CD8-positive, alpha-beta memory T cell (primary cell): Measurements from ENCODE around the gene RPLP2. TPM values are rescaled to one million over a fixed set of nuclear protein-coding genes. Genes with fewer than 3 reads are reported as not detected.
A peak's percentile ranks its signal among the peaks of the same experiment; 100 is the strongest.

Source experiments
- CTCF ChIA-PET: fragments of 350-600 bp; sonication (Branson Sonifier 250); formaldehyde crosslinking; loops from one replicate; lab custom pipeline; 2021; ENCODE audit warnings: antibody characterized with exemption; lab: Charles Lee
- POLR2A ChIA-PET: fragments of 350-600 bp; sonication (Branson Sonifier 250); formaldehyde crosslinking; loops from one replicate; lab custom pipeline; 2021; ENCODE audit warnings: antibody characterized with exemption; lab: Charles Lee
- DNase-seq, 5 donors: peaks; one replicate each; pipeline versions ENCODE4 v3.0.0 to v3.0.0-alpha.2; 2020 to 2022; ENCODE audit warnings: mixed read lengths in 1 of 5
- H3K27ac ChIP-seq: one replicate; pipeline ENCODE4 v1.7.0; 2013; ENCODE audit warnings: low read depth, mild to moderate bottlenecking, low read length, moderate library complexity
- H3K27me3 ChIP-seq: 2 replicates; pipeline ENCODE4 v1.7.0; 2013; ENCODE audit warnings: low read length, mild to moderate bottlenecking; ENCODE audit not compliant: insufficient read depth, poor library complexity, severe bottlenecking
- H3K36me3 ChIP-seq: 2 replicates; pipeline ENCODE4 v1.7.0; 2013; ENCODE audit warnings: mild to moderate bottlenecking, low read length, moderate library complexity; ENCODE audit not compliant: insufficient read depth
- H3K4me1 ChIP-seq: 2 replicates; pipeline ENCODE4 v1.7.0; 2013; ENCODE audit warnings: mild to moderate bottlenecking, low read length, moderate library complexity; ENCODE audit not compliant: insufficient read depth
- H3K4me3 ChIP-seq: 2 replicates; pipeline ENCODE4 v1.7.0; 2013; ENCODE audit warnings: mild to moderate bottlenecking, low read length
- H3K9me3 ChIP-seq: 2 replicates; pipeline ENCODE4 v1.7.0; 2013; ENCODE audit warnings: mild to moderate bottlenecking, low read length
- H3K27ac Mint-ChIP-seq, 8 donors: one replicate each; pipeline ENCODE4 v1.8.0; 2020 to 2021; ENCODE audit warnings: mixed read lengths in 8 of 8, mild to moderate bottlenecking in 6 of 8, inconsistent platforms in 3 of 8, moderate library complexity in 3 of 8
- H3K27me3 Mint-ChIP-seq, 2 donors: one replicate each; pipeline ENCODE4 v1.8.0; 2020 to 2021; ENCODE audit warnings: mixed read lengths in 2 of 2, mild to moderate bottlenecking in 1 of 2, moderate library complexity in 1 of 2
- H3K36me3 Mint-ChIP-seq, 3 donors: one replicate each; pipeline ENCODE4 v1.8.0; 2020 to 2021; ENCODE audit warnings: mixed read lengths in 3 of 3, inconsistent platforms in 1 of 3, mild to moderate bottlenecking in 1 of 3
- H3K4me1 Mint-ChIP-seq, 3 donors: one replicate each; pipeline ENCODE4 v1.8.0; 2020 to 2021; ENCODE audit warnings: mixed read lengths in 3 of 3, inconsistent platforms in 1 of 3, mild to moderate bottlenecking in 1 of 3
- H3K4me3 Mint-ChIP-seq, 7 donors: one replicate each; pipeline ENCODE4 v1.8.0; 2020 to 2021; ENCODE audit warnings: mixed read lengths in 7 of 7, mild to moderate bottlenecking in 6 of 7, moderate library complexity in 4 of 7, inconsistent platforms in 2 of 7
- H3K9me3 Mint-ChIP-seq, 5 donors: one replicate each; pipeline ENCODE4 v1.8.0; 2020 to 2022; ENCODE audit warnings: mixed read lengths in 5 of 5, mild to moderate bottlenecking in 3 of 5, moderate library complexity in 2 of 5, inconsistent platforms in 1 of 5
- polyA plus RNA-seq: library from polyadenylated mRNA; unstranded; fragments of 300-500 nt; fragmentation: Illumina TruSeq; gene quantifications from one replicate; pipeline ENCODE4 v1.2.3, GENCODE V29; 2021
- total RNA-seq, 2 experiments: library from RNA; stranded (reverse); gene quantifications; one replicate each; pipeline ENCODE4 v1.2.3, GENCODE V29; 2021

Gene RPLP2
- total and polyA plus RNA-seq, 3 experiments from 2014 or later: 2,769 to 3,158 (median 2,922) TPM

- ChIA-PET POLR2A (interaction anchor here (0.6 to 1.7 kb wide), 5 partner anchors 9 to 33 kb away, joined by 3 to 16 read pairs (median 6); partner anchors contain the start of genes PNPLA2 and RPLP2), CTCF (interaction anchor here (0.8 to 2.2 kb wide), 5 partner anchors 8 to 323 kb away, joined by 3 to 7 read pairs (median 3); partner anchors contain the start of gene CD151)
- Mint-ChIP-seq H3K9me3 (no peaks in the 10 kb centered on the region), H3K27me3 (peaks cover 3 to 4% of the 10 kb centered on the region in 2 donors), H3K4me1 (peaks cover 15 to 33% (median 15%) of the 10 kb centered on the region in 3 donors), H3K36me3 (peaks cover 0 to 33% (median 0%) of the 10 kb centered on the region in 3 donors), H3K4me3 (peak within 1 kb of the TSS; percentile 84 to 91 (median 86)), H3K27ac (peak within 1 kb of the TSS; percentile 21 to 84 (median 68))
- Histone ChIP-seq H3K27me3 (no peaks in the 10 kb centered on the region), H3K4me3 (peak within 1 kb of the TSS; percentile 74), H3K36me3 (no peaks in the 10 kb centered on the region), H3K4me1 (peaks cover 29% of the 10 kb centered on the region), H3K27ac (peak within 1 kb of the TSS; percentile 74), H3K9me3 (no peaks in the 10 kb centered on the region)
- peak; percentile 79 to 90 (median 82) for DNase-seq
Measured at GRCh38 chr11:842370-843002, 32.7 kb downstream of the RPLP2 start, which contains the start of the genes POLR2L and TSPAN4. Gene POLR2L, minus strand, starts transcription at chr11:842529. Its CDS starts 21 bp downstream, at chr11:842508. Gene TSPAN4, plus strand, starts transcription at chr11:842852. Its CDS starts 7,453 bp downstream, at chr11:850305.

DNA sequence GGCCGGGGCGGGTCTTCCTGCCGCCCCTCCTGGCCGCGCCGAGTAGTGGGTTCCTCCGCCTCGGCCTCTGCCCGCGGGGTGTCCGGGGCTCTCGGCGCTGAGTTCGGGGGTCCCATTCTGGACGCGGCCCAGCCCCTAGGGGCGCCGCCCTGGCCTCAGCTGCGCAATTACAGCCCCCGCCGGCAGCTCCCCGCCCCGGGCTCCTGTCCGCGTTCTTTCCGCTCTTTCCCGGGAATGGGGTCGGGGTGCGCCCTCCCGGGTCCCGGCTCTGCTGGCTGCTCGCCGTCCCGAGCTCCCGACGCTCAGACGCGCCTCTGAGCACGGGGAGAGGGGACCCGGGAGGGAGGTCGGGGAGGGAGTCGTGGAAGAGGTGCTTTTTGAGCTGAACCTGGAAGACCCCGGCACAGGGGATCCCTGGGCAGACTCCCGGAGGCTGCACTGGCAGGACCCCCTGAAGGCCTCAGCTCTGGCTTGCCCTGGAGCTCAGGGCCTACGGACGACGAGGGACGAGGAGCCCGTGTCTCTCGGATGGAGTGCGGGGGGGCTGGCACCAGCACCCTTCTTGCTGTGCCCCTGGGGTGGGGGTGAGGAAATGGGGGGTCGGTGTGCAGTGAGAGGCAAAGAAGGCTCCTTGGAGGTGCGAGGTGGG lies 33.4 kb downstream of the RPLP2 start:
- Mint-ChIP-seq H3K9me3 (no peaks in the 10 kb centered on the region), H3K27ac (peak overlapping the region in 4 of 8 donors; percentile 40 to 81 (median 60)), H3K27me3 (peaks cover 3 to 4% of the 10 kb centered on the region in 2 donors), H3K36me3 (peaks cover 0 to 28% (median 0%) of the 10 kb centered on the region in 3 donors), H3K4me1 (peaks cover 15 to 29% (median 15%) of the 10 kb centered on the region in 3 donors), H3K4me3 (peak overlapping the region; percentile 66 to 91 (median 71))
- ChIA-PET CTCF (interaction anchor here (0.8 to 2.2 kb wide), 5 partner anchors 9 to 324 kb away, joined by 3 to 7 read pairs (median 3); partner anchors contain the start of gene CD151), POLR2A (interaction anchor here (0.6 to 1.7 kb wide), 8 partner anchors 9 to 209 kb away, joined by 3 to 16 read pairs (median 6); partner anchors contain the start of genes PNPLA2 and RPLP2)
- Histone ChIP-seq H3K27ac (peak overlapping the region; percentile 74), H3K27me3 (no peaks in the 10 kb centered on the region), H3K4me3 (peak overlapping the region; percentile 74), H3K36me3 (no peaks in the 10 kb centered on the region), H3K4me1 (peaks cover 29% of the 10 kb centered on the region), H3K9me3 (no peaks in the 10 kb centered on the region)
- DNase-seq: no peak

GRCh38 chr11:843818-844692 lies 34.3 kb downstream of the RPLP2 start:
- Mint-ChIP-seq H3K27ac (peak overlapping the region in 2 of 8 donors; percentile 47 to 81), H3K9me3 (no peaks in the 10 kb centered on the region)

DNA sequence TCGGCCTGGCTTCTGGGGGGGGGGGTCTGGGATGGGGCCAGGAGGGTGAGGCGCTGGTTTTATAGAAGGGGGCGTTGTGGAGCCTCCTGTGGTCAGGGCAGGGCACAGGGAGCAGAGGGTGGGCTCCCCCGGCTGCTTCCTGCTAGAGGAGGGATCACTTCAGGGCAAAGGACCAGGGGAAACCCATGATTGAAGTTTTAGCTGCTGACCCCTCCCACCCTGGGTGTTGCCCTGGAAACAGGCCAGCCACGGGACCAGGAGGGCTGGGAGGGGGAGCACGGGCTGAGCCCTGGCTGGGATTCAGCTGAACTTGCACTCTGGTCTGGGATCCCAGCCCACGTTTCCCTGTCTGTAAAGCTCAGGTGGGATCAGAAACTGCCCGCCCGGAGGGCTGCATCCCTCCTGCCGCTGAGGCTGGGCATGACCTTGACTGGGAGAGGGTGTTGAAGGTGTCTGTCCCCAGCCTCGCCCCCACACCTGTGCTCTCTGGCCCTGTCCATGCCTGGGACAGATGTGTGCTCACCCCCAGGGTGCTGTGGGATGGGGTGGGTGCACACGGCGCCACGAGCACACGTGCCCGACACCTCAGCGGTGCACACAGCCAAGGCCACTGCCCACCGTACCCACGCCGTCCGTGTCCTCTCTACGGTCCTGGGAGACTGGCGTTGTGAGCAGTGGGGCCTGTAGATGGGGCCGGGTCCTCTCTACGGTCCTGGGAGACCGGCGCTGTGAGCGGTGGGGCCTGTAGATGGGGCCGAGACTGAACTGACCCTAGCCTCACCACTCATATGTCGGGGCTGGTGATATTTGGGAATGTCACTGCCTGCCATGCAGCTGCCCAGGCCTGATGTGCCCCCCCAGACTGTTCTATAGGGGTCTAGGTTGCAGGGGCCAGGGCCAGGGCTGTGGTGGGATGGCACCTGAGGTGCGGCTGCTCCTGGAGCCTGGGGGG lies 35.2 kb downstream of the RPLP2 start:
- H3K9me3 Mint-ChIP-seq: no peaks in the 10 kb centered on the region
- H3K4me1 Mint-ChIP-seq: peaks cover 15 to 40% (median 19%) of the 10 kb centered on the region in 3 donors
- Histone ChIP-seq H3K9me3 (no peaks in the 10 kb centered on the region), H3K27ac (no peak overlapping the region), H3K36me3 (no peaks in the 10 kb centered on the region), H3K4me3 (no peak overlapping the region), H3K27me3 (peaks cover 8% of the 10 kb centered on the region), H3K4me1 (peaks cover 38% of the 10 kb centered on the region)
- CTCF ChIA-PET: interaction anchor here (5.4 kb wide), 1 partner anchor 208 kb away, joined by 48 read pairs; no protein-coding TSS in a partner anchor
- peak overlapping the region in 1 of 8 donors; percentile 17 for H3K27ac Mint-ChIP-seq
- POLR2A ChIA-PET: no interaction called here
- DNase-seq: peak in 1 of 5 donors; percentile 38
- peak overlapping the region in 2 of 7 donors; percentile 16 to 48 for H3K4me3 Mint-ChIP-seq
- peaks cover 0 to 12% (median 0%) of the 10 kb centered on the region in 3 donors for H3K36me3 Mint-ChIP-seq
- H3K27me3 Mint-ChIP-seq: peaks cover 5 to 8% of the 10 kb centered on the region in 2 donors

More at GRCh38 chr11:843818-844692, 34.3 kb downstream of the RPLP2 start:
- Mint-ChIP-seq H3K4me1 (peaks cover 15 to 37% (median 19%) of the 10 kb centered on the region in 3 donors), H3K4me3 (peak overlapping the region; percentile 66 to 91 (median 71)), H3K36me3 (peaks cover 0 to 20% (median 0%) of the 10 kb centered on the region in 3 donors), H3K27me3 (peaks cover 5 to 8% of the 10 kb centered on the region in 2 donors)
- Histone ChIP-seq H3K27ac (peak overlapping the region; percentile 74), H3K36me3 (no peaks in the 10 kb centered on the region), H3K27me3 (peaks cover 8% of the 10 kb centered on the region), H3K4me1 (peaks cover 36% of the 10 kb centered on the region), H3K9me3 (no peaks in the 10 kb centered on the region), H3K4me3 (no peak overlapping the region)
- POLR2A ChIA-PET: interaction anchor here (0.6 to 1.7 kb wide), 3 partner anchors 25 to 125 kb away, joined by 7 to 16 read pairs (median 8); partner anchors contain the start of genes PNPLA2 and RPLP2
- DNase-seq: no peak
- CTCF ChIA-PET: interaction anchor here (1.9 to 5.4 kb wide), 3 partner anchors 11 to 209 kb away, joined by 6 to 48 read pairs (median 7); partner anchors contain the start of gene CD151

DNA sequence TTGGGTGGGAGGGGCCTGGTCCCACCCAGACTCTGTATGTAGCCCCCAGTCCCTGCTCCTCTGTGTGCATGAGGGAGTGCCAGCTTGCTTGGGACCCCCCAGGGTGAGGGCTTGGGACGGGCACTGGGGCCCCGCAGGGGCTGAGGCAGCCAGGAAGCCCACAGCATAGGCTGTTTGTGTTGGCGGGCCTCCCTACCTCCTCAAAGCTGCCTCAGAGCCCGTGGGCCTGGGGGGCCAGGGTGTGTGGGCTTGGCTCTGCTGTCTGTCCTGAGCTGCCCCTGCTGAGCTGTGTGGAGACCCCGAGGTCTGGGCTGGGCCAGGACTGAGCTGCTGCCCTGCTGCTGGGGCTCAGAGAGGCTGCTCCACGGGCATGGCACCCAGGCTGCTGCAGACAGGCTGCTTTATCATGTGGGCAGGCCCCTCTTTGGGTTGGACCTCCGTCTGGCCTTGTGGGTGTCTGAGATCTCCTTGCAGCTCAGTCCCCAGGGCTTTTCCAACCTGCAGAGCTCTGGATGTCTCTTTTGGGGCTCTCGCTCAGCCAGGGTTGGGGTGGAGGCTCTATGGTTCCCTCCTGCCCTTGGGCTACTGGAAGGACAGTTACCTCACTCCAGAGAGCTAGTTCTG lies 36.2 kb downstream of the RPLP2 start:
- H3K4me3 Mint-ChIP-seq: peak overlapping the region in 1 of 7 donors; percentile 60
- POLR2A ChIA-PET: no interaction called here
- Histone ChIP-seq H3K9me3 (no peaks in the 10 kb centered on the region), H3K36me3 (no peaks in the 10 kb centered on the region), H3K4me3 (no peak overlapping the region), H3K27ac (no peak overlapping the region), H3K27me3 (peaks cover 8% of the 10 kb centered on the region), H3K4me1 (peaks cover 32% of the 10 kb centered on the region)
- H3K27me3 Mint-ChIP-seq: peaks cover 5 to 8% of the 10 kb centered on the region in 2 donors
- peaks cover 5 to 30% (median 10%) of the 10 kb centered on the region in 3 donors for H3K4me1 Mint-ChIP-seq
- no peaks in the 10 kb centered on the region for H3K9me3 Mint-ChIP-seq
- peaks cover 0 to 3% (median 0%) of the 10 kb centered on the region in 3 donors for H3K36me3 Mint-ChIP-seq
- H3K27ac Mint-ChIP-seq: no peak overlapping the region
- CTCF ChIA-PET: interaction anchor here (0.8 to 5.4 kb wide), 2 partner anchors 15 to 207 kb away, joined by 3 to 48 read pairs; no protein-coding TSS in a partner anchor
- no peak for DNase-seq

DNA sequence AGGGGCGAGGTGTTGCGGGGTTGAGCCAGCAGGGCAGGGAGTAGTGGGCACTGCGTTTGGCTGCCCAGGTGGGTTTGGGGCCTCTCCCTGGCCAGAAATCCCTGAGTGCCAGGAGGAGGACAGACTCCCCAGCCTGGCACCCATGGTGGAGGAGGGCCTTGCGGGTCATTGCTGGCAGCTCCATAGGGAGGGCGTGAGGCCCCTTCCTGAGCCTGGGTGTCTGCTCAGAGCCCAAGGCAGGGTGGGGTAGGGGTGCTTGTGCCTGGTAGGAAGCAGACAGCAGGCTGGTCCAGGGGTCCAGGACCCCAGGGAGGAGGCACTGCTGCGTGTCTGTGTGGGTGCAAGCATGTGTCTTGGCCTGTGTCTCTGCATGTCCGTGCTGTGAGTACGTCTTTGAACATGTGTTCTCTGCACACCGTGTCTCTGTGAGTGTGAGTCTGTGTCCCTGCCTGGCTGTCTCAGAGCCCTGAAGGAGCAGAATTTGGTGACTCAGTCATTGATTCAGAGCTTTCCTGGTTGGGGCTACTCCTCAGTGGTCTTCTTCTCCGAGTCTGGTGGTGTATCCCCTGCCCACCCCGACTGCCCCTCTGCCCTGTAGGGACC lies 36.8 kb downstream of the RPLP2 start:
- Histone ChIP-seq H3K27ac (no peak overlapping the region), H3K4me1 (peaks cover 26% of the 10 kb centered on the region), H3K36me3 (no peaks in the 10 kb centered on the region), H3K4me3 (no peak overlapping the region), H3K27me3 (peaks cover 8% of the 10 kb centered on the region), H3K9me3 (no peaks in the 10 kb centered on the region)
- peaks cover 5 to 8% of the 10 kb centered on the region in 2 donors for H3K27me3 Mint-ChIP-seq
- CTCF ChIA-PET: interaction anchor here (0.8 to 5.4 kb wide), 4 partner anchors 15 to 206 kb away, joined by 3 to 48 read pairs (median 4); no protein-coding TSS in a partner anchor
- H3K27ac Mint-ChIP-seq: no peak overlapping the region
- POLR2A ChIA-PET: interaction anchor here (0.7 kb wide), 1 partner anchor 27 kb away, joined by 3 read pairs; the partner anchor contains the start of gene PNPLA2
- H3K4me1 Mint-ChIP-seq: peaks cover 0 to 24% (median 7%) of the 10 kb centered on the region in 3 donors
- peaks cover 0 to 3% (median 0%) of the 10 kb centered on the region in 3 donors for H3K36me3 Mint-ChIP-seq
- DNase-seq: no peak
- no peaks in the 10 kb centered on the region for H3K9me3 Mint-ChIP-seq
- H3K4me3 Mint-ChIP-seq: peak overlapping the region in 1 of 7 donors; percentile 60
